HEK293T (cell line): ENCODE results near the gene EFNB3.

Source experiments
- FOXK2 ChIP-seq: fragments of 450-650 bp; IDR thresholded peaks from 2 replicates; pipeline ENCODE4 v1.6.1; 2016; ENCODE audit warnings: mild to moderate bottlenecking
- FOXM1 ChIP-seq: fragments of 450-650 bp; IDR thresholded peaks from 2 replicates; pipeline ENCODE4 v1.6.1; 2017; ENCODE audit warnings: mild to moderate bottlenecking, borderline replicate concordance
- HDGF ChIP-seq: fragments of 450-650 bp; IDR thresholded peaks from 2 replicates; pipeline ENCODE4 v1.6.1; 2017; ENCODE audit warnings: antibody characterized with exemption, borderline replicate concordance
- ZNF384 ChIP-seq: fragments of 450-650 bp; IDR thresholded peaks from 2 replicates; pipeline ENCODE4 v1.6.1; 2016

GRCh38 chr17:7732981-7733539, 28.1 kb downstream of the EFNB3 start:
- TF ChIP-seq FOXM1 (no peak), ZNF384 (no peak), FOXK2 (no peak), HDGF (no peak)
